CD4-positive, alpha-beta T cell treated with Interferon gamma for 1 hour (primary cell): Measurements from ENCODE around the gene SEMA3F.

Source experiments
- DNase-seq: peaks from one replicate; pipeline ENCODE4 v3.0.0-alpha.2; 2020

Gene SEMA3F

DNA sequence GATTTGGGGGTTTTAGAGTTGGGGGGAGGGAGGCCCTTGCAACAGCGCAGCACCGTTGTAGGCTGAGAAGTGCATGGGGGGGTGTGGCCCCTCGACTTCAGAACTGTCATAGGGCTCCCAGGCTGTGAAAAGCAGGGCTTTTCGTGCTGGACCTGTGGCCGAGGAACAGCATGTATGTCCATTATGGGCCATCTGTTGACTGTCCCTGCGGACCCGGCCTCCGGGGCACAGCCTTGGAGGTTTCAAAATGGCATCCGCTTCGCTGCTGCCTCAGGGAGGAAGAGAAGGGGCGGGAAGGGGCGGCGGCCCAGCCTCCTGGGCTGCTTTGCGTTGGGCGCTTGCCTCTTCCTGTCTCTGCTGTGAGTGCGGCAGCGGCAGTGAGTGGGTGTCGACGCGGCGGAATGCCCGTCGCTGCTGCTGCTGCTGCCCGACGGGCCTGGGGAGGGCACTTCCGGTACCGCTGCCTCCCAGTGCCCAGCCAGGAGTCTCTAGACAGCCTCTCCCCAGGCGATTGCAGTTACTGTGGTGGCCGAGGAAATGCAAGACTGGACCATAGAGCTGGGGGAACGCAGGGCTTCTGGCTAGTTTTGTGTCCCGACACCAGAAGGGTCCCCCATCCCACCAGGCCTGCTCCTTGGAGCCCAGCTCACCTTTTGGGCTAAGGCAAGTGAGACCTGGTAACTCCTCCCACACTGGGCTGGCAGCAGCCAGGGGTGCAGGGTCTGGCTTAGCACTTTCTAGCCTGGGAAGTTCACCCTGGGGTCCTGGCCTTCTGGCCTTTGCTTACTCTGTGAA is 82.8 kb downstream of the SEMA3F start:
- peak; percentile 85 for DNase-seq

DNA sequence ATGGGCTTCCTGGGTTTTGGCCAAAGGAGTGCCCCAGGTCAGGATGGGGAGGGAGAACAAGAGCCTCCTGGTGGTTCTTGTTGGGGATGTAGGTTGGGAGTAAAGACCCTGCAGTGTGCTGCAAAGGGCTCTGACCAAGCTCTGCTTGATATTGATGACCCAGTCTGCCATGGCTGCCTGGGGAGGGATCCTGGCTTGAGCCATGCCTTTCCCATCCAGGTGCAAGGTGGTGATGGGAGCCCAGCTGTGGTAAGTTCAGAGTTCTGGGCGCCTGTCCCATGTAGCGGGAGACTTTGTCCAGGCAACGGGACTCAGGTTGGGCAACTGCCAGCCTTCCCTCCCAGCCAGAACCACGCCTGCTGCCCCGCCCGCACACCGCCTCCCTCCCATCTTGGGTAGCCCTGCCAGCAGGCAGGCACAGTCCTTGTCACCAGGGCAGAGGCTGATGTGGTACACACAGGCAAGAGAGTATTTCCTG is 83.5 kb downstream of the SEMA3F start:
- DNase-seq, result peak; percentile 20
